NCI-H128 (cell line): ENCODE data around the gene VPS37B.

Experiments used
- DNase-seq: peaks from one replicate; lab custom pipeline; 2025; ENCODE audit not compliant: unreplicated experiment; lab: John Stamatoyannopoulos, UW

The VPS37B gene

DNA sequence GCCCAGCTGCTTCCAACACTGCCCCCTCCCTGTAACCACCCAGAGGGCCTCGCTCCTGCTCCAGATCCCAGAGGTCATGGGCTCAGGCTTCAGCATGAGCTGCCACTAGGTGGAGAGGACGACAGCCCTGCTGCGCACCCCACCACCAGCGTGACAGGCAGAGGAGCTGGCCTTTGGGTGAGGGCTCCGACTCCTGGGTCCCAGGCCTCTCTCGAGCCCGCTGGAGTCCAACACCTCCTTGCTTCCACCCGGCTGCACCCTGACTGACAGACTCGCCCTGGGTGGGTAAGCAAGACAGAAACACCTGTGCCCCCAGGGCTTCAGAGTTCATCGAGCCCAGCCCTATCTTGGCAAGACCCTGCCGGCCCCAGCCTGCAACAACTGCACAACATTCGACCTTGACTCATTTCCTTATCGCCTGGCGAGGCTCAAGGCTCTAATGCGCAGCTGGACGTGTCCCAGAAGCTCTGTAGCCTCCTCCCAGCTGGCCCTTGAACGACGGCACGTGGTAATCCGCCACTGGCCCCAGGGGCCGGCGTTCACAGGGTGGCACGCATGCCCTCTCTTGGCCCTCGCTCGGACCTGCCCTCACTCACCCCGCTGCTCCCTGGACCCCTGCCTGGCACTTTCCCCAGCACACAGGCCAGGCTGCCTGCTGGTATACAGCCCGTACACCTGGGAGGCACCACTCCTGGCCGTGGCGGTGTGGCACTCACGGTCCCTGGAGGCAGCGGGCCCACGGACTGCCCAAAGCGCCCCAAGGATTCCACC is 28.0 kb downstream of the VPS37B start:
- no peak for DNase-seq

DNA sequence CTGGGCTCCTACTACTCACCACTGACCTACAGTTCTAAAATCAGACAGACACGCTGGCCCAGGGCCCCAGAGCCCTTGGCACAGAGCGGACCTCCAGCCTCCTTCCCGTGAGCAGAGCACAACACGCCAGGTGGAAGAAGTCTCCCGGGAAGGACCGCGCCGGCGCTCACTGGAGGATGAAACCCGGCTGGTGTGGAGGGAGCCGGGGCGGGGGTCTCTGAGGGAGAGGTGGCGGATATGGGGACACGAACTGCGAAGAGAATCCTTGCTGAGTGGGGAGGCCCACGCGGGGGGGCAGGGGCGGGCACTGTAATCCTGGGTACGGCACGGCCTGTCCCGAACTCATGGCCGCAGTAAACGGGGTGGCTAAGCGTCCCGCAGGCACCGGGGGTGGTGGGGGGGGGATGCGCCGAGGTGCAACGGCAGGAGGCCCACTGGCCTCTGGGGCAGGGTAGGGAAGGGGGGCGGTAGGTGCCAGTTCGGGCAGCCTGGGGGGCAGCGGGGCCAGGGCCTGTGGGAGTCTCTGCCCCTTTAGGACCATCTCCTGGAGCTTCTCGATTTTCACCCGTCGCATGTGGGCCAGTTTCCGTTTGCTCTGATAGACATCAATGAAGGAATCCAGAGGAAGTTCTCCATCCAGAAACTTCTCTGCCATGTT is 28.8 kb downstream of the VPS37B start:
- no peak for DNase-seq

- DNase-seq = no peak
Measured at GRCh38 chr12:122866379-122866778, 29.5 kb downstream of the VPS37B start.

GRCh38 chr12:122865268-122866231 is 30.4 kb downstream of the VPS37B start:
- DNase-seq = no peak

DNA sequence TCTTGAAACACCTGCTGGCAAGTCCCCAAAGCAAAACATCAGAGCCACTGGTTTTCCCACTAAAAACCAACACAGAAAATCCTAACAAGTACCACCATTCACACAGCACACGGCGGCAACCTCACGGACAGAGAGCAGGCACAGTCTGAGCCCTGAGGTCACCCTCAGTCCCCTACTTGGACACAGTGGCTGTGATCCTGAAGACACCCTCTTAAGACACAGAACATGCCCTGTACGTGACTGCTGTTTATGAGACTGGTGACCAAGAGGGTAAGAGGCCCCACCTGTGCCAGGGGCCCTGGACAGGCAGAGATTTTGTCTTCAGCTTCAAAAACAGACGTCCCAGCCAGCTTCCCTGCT is 31.1 kb downstream of the VPS37B start:
- DNase-seq = no peak

- no peak for DNase-seq
Measured at GRCh38 chr12:122862872-122863701, 32.8 kb downstream of the VPS37B start.

- no peak for DNase-seq
Measured at GRCh38 chr12:122862110-122862634, 33.8 kb downstream of the VPS37B start.

- no peak for DNase-seq
Measured at GRCh38 chr12:122861587-122861970, 34.3 kb downstream of the VPS37B start.

- DNase-seq = no peak
Measured at GRCh38 chr12:122860854-122861586, 34.9 kb downstream of the VPS37B start.

DNA sequence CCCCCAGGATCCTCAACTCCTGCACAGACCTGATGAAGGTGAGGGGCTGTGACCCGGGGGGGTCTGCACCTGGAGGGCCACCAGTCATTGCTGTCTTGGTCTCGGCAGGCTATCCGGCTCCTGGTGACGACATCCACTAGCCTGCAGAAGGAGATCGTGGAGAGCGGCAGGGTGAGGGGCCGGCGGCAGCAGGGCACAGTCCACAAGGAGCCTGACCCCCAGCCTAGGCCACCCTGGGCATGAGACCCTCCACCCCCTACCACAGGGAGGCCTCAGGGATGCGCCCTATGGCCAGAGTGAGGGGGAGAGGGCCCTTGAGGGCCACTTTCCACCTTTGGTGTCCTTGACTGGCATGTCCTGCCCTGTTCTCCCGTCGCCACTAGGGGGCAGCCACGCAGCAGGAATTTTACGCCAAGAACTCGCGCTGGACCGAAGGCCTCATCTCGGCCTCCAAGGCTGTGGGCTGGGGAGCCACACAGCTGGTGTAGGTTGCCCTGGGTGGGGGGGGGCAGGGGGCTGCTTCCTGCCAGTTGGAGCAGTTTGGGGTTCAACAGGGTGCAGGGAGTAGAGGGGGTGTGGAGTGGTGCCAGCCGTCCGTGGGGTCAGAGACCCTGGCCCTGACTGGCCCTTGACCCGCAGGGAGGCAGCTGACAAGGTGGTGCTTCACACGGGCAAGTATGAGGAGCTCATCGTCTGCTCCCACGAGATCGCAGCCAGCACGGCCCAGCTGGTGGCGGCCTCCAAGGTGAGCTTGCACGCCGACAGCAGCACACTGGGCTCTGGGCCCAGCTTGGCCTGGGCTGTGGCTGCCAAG is 35.7 kb downstream of the VPS37B start:
- DNase-seq = peak; percentile 44

DNA sequence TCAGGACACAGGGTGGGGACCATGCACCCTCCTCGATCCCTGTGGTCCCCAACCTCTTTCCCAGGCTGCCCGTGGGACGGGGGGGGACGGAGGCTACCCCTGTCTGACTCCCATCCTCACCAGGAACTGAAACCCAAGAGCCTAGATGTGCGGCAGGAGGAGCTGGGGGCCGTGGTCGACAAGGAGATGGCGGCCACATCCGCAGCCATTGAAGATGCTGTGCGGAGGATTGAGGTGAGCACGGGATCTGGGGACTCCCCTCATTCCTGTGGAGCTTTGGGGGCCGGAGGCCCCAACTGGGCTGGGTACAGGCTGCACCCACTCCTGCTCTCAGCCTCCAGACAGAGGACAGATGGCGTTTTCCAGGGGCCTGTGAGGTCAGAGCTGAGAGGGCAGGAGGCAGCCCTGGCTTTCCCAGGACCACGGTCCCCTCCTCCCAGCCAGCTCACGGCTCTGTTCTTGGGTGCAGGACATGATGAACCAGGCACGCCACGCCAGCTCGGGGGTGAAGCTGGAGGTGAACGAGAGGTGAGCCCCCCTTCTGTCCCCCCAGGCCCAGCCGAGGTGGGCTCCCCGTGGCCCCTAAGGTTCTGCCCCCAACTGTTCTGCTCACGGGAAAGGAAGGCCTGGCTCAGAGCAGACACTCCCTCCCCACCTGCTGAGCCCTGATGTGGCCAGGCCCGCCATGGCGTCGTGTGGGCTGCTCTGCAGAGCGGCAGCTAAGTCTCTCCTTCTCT is 36.5 kb downstream of the VPS37B start:
- DNase-seq = no peak

DNA sequence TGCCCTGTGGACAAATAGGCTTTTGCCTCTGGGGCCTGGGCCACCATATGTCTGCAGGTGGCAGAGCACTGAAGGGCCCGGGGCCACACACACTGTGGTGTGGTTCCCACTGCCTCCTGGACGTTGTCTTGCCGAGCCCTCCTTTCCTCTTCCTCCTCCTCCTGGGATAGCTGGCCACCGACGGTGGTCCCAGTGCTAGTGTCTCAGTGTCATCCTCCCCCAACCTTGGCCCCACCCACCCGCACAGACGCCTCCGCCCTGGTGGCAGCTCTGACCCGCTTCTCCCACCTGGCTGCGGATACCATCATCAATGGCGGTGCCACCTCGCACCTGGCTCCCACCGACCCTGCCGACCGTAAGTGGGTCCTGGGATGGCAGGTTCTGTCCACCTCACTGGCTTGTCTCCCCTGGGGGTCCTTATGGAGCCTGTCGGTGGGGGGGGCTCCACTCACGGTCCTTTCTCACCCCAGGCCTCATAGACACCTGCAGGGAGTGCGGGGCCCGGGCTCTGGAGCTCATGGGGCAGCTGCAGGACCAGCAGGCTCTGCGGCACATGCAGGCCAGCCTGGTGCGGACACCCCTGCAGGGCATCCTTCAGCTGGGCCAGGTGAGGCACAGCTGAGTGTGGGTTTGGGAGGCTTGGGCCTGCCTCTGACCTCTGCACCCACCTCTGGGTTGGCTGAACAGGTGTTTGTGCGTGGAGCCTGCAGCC is 37.2 kb downstream of the VPS37B start:
- DNase-seq = no peak

DNA sequence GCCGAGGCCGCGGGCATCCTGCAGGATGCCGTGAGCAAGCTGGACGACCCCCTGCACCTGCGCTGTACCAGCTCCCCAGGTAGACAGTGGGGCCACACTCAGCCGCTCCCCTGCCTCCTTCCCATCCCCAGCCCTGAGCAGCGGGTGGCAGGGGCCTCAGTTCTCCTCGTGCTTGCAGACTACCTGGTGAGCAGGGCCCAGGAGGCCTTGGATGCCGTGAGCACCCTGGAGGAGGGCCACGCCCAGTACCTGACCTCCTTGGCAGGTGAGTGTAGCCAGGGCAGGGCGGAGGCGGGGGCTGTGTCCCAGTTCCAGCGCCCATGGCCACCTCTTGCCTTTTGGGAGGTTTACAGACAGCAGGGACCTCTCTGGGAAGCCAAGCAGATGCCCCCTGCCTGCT is 37.8 kb downstream of the VPS37B start:
- DNase-seq = no peak

GRCh38 chr12:122856999-122857671 is 38.8 kb downstream of the VPS37B start:
- DNase-seq = no peak

DNA sequence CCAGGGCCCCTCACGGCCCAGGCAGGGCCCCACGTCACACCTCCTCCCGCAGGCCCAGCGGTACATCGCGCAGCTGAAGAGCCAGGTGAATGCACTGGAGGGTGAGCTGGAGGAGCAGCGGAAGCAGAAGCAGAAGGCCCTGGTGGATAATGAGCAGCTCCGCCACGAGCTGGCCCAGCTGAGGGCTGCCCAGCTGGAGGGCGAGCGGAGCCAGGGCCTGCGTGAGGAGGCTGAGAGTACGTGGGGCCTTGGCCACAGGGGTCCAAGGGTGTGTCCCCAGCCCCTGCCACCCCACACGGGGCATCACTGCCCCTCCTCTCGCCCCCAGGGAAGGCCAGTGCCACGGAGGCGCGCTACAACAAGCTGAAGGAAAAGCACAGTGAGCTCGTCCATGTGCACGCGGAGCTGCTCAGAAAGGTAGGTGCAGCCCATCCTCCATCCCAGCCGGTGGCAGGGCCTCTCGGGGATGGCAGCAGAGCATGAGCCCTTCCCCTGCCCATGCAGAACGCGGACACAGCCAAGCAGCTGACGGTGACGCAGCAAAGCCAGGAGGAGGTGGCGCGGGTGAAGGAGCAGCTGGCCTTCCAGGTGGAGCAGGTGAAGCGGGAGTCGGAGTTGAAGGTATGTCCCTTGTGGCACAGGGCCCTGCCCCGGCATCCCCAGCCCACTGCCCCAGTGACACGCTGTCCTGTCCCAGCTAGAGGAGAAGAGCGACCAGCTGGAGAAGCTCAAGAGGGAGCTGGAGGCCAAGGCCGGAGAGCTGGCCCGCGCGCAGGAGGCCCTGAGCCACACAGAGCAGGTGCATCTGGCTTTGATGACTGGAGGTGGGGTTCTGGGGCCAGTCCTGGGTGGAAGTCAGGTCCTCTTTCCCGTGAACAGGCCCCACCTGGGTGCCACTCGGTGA is 39.7 kb downstream of the VPS37B start:
- no peak for DNase-seq
